ENCODE results near the gene PLEKHH1.
"Not testable (repeated sequence)": the region's sequence is repeated elsewhere in the genome, so short reads cannot be mapped to it uniquely, and the experiment has no call there.

Gene PLEKHH1

DNA sequence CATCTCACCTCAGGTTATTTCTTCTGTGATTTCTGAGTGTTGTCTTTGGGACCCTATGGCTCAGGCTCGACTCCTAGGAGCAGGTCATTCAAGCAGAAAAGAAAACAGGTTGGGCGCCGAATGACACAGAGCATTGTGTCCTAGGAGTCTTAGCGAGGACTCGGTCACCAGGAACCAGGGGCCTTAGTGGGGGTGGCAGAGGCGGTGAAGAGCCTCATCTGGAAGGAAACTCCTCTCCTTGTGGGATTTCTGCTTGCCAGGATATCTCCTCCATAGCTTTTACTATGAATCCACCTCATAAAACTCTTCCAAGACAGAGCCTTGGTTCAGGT lies 630 bp downstream of the PLEKHH1 start:
- no peak for DNase-seq (ENCODE audit: low spot score)

DNA sequence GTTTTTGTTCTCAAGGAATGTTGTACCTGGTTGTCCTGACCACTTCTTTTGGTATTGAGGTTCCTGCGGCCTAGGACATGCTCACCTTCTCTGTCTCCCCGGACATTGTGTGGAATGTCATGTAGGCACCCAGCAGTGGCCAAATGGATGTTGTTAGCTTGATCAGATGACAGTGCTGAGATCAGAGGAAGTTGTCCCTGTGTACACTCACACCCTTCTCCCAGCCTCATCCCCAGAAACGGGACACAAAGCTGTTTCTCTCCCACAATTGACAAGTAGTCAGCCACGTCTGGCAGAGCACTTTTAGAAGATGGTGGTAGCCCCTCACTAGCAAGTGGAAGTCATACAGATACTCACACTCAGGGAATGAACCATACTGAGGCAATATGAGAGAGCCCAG lies 3.0 kb downstream of the PLEKHH1 start:
- no peak for DNase-seq (ENCODE audit: low spot score)

DNA sequence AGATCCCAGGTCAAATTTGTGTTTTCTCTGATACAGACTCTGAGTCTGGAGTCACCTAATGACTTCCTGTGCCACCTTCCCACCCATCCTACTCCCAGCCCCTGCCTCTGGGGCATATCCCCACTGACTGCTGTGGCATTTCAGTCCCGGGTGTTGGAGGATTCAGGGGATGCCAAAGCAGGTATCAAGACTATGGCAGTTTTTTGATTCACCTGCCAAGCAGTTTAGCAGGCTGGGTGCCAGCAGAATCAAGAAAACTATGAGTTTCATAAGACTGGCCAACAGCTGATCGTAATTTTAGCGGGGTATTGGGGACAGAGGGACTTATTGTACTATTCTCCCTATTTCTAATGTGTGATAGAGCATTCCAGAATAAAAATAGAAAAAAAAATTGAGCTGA lies 4.6 kb downstream of the PLEKHH1 start:
- no peak for DNase-seq (ENCODE audit: low spot score)

DNA sequence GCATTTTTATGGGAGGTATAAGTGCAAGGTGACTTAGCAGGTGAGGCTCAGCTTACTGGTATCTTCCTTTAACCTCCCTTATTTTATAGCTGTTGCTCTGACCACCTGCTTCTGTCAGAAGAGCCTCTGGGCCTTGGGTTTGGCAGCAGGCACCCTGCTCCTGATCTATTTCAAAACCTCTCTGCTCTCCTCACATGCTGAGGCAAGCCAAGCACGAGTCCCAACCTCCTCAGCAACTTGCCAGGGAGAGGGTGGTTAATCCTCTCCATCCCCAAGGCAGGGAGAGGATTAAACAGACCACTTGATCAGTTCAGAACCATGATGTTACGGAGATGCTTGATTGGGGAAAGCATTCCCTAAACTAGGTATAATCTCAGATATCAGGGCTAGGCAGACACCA lies 5.4 kb downstream of the PLEKHH1 start:
- no peak for DNase-seq (ENCODE audit: low spot score)

DNA sequence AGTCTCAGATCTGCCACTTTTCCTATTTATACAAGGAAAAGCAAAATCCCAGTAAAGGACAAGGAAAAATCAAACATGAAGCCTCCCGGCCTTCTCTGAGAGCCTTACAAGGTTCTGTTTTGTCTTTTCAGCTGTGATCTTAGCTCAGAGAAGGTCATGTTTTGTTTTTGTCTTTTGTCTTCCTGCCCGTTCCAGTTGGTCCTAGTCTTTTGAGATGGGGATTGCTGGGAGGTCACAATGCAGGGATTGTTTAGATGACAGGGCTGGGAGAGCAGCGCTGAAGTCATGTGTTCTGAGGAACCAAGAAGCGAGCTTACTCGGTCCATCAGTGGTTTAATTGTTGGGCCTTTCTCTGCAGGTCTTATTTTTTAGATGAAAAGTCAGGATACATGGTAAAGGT lies 6.0 kb downstream of the PLEKHH1 start:
- DNase-seq (ENCODE audit: low spot score) = no peak

DNA sequence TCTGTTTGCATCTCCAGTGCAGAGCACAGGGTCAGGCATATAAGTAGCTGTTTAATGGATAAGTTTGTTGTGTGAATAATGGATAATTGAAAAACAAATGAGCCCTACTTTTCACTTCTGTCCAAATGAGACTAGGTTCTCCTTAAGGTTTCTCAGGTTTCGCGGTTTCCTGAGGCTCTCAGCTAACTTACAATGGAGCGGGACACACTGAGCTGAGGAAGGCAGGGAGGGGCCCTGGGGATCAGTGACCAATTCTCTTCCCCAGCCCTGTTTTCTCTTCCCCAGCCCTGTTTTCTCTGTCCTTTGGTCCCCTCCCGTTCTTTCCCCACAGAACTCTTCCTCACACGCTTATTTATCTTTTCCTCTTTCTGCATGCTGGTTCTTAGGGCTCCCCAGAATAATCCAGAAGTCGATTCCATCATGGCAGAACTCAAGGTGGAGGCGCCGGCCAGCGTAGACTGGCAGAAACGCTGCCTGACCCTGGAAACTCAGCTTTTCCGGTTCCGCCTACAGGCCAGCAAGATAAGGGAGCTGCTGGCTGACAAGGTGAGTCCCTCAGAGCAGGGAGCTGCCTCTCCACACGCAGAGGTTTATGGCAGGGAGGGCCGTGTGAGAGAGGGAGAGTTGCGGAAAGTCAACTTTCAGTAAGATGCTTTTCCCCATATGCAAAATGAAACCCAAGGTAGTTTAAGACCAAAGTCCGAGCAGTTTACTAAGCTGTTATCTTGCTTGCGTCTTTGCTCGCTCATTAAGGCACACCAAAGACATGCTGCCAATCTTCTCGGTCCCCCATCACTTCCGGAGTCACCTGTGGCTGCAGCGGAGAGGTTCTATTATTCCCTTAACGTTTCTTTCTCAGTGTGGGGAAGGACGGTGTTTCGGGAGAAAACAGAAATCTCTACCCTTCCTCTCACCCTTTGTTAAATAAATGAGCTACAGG lies 8.6 kb downstream of the PLEKHH1 start:
- DNase-seq (ENCODE audit: low spot score) = no peak

DNA sequence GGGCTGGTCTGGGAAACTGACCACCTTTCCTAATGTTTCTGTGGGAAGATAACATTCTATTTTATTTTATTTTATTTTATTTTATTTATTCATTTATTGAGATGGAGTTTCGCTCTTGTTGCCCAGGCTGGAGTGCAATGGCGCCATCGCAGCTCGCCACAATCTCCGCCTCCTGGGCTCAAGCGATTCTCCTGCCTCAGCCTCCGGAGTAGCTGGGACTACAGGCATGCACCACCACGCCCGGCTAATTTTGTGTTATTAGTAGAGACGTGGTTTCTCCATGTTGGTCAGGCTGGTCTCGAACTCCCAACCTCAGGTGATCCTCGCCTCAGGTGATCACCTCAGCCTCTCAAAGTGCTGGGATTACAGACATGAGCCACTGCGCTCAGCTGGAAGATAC lies 9.5 kb downstream of the PLEKHH1 start:
- not testable (repeated sequence) for DNase-seq (ENCODE audit: low spot score)

DNA sequence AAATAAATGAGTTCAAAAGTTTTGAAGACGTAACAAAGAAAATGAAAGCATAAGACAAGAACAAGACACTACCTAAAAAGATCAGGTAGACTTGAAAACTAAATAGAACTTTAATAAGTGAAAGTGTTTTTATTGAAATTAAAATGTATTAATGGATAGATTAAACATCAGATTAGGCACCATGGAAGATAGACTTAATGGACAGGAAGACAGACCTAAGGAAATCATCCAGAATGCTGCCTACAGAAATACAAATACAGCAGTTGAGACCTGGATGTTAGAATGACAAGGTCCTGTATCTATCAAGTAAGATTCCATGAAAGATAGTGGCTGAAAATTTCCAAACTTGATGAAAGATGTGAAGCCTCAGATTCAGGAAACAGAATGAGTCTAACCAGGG lies 11.5 kb downstream of the PLEKHH1 start:
- DNase-seq (ENCODE audit: low spot score) = no peak

DNA sequence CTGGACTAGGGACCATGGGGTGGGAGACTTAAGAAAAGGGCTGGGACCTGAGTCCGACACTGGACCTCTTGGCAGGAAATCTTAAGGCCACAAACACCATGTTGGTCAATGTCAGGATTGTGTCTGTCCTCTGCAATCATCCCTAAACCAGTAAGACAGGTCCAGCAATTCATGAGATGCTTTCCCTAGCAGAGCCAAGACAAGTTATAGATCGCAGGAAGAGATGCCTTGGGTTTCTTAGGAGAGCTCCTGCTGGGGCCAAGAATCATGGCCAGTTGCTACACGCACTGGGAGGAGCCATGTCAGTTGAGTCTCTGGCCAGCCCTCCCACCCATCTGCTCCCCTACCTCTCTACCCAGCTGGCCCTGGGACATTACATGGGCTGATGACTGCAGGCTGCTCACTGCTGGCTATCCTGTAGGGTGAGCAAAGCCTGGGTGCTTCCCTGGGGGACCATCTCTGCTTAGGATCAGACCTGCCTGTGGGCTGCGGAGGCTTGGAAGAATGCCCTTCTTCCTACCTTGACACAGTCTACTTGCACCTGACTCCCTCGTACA lies 14.2 kb downstream of the PLEKHH1 start:
- DNase-seq (ENCODE audit: low spot score) = no peak

DNA sequence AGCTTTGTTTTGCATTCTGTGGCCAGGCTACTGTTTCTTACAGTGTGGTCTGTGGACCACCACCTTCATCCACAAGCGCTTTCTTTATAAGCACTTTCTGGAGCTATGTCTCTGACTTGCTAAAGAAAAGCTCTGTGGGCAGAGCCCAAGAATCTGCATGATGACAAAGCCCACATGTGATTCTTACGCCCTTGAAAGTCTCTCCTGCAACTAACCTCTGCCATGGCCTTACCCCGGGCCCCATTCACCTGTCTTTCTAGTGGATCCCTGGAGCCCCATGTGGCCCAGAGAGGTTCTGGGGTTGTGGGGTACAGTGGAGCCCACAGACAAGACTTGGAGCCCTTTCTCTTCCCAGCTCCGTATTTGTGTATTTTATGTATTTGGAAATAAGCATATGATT lies 16.6 kb downstream of the PLEKHH1 start:
- DNase-seq (ENCODE audit: low spot score) = no peak

DNA sequence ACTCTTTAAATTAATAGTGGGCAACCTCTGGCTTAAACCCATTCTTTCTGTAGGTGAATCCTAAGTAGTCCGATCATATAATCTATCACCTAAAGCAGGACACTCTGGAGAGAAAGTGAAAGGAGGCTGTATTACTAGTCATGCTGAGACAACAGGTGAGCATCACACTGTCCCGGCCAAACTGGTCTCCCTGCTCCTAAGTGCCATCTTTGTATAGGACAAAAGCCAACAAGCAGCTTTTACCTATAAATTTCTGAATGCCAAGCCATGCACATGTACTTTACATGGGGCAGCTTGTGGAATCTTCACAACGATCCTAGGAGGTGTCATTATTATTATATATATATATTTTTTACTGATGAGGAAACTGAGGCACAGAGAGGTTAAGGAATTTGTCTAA lies 18.0 kb downstream of the PLEKHH1 start:
- no peak for DNase-seq (ENCODE audit: low spot score)

DNA sequence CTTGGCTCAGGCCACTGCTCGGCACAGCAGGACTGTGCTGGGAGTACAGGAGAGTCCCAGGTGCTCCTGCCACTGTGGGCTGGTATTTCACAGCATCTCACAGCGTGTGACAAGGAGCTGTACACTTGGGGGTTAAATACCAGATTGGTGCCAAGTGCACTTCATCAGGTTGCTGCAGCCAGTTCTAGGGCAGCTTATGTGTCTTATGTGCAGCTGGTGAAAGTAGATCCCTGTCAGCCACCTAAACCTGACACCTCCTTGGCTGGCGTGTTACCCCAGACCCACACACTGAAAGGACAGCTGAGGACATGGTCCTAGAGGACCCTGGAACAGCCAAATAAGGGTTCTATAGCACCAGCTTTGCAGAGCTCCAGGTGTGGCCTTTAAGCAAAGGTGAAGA lies 18.9 kb downstream of the PLEKHH1 start:
- DNase-seq (ENCODE audit: low spot score) = no peak

DNA sequence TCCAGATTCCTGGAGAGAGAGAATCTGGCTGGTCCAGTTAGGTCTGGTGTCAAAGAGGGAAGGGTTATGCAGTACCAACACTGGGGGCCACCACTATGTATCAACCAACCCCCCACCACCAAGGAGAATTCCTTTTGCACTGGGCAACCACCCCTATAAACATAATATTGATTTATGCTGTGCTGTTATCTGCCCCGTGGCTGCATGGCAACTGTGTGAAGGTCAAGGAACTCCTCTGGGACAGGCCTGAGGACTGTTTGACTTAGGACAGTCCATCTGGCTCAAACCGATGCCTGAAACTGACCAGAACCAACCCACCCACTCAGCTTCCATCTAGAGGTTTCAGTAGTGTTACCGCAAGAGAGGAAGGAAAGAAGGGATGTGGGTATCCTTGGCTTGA lies 20.5 kb downstream of the PLEKHH1 start:
- DNase-seq (ENCODE audit: low spot score) = no peak

DNA sequence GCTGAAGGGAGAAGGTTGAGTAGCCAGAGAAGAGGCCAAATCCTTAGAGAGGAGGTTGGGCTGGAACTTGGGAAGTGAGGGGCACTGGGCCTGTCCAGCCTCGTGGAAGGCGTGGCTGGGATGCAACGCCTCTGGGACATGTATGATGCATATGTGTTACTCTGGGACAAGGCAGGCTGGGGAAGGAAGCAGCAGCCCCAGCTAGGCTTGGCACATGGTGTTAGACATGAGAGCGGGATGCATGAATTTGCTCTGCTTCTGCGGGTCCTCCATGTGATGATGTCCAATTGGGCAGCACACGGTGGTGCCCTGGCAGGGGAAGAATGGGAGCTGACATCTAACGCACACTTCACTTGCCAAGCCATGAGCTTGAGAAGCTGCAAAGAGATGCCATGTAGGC lies 21.3 kb downstream of the PLEKHH1 start:
- no peak for DNase-seq (ENCODE audit: low spot score)

DNA sequence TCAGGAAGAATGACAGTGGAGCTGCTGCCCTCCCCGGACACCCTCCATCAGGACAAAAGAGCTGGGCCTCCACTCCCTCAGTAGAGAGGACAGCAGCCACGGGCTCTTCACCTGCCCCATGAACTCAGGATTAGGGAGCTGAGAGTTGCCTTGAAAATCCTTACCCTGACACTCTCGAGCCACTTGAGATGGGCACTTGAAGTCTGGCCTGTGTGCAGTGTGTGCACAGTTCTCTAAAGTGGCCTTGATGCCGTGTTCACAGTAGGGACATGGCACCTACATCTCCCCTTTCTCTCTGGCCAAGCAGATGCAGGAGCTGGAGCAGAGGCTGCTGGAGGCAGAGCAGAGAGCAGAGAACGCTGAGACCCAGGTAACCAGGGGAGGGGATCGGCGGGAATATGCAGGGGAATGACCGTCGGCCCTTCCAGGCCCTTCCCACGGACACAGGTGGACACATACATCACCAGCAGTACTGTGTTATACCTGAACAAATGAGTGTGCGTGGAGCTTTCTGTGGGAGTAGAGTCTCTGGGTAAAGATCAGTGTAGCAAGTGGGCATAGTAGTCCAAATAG lies 22.5 kb downstream of the PLEKHH1 start:
- DNase-seq (ENCODE audit: low spot score) = no peak

DNA sequence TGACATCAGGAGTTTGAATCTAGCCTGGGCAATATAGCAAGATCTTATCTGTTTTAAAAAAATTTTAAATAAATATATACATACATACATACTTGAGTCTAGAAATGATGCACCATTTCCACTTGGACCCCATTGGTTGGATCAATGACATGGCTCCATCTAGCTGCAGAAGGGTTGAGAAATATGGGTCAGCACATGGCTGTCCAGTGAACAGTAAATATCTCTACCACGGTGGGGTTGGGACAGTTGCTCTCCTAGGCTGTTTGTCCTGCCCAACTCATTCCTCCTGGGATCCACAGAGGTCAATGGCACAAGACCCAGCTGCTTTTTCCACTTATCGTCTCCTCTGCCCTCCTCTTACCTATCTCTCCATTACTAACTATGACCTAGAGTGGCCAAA lies 23.6 kb downstream of the PLEKHH1 start:
- DNase-seq (ENCODE audit: low spot score) = no peak

DNA sequence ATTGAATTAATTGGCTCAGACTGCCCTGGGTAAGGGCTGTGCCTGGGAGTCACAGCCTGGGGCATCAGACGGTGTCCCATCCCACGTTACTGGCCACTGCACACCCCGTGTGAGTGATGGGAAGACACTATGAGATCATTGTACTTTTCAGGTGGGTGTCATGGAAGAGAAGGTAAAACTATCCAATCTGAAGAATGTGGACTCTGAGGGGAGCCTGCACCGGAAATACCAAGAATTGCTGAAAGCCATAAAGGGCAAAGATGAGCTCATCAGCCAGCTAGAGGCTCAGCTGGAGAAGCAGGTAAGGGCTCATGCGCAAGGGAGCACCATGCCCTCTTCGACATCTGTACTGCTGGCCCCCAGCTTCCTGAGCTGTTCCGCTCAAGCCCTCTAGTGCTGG lies 24.0 kb downstream of the PLEKHH1 start:
- DNase-seq (ENCODE audit: low spot score) = no peak

DNA sequence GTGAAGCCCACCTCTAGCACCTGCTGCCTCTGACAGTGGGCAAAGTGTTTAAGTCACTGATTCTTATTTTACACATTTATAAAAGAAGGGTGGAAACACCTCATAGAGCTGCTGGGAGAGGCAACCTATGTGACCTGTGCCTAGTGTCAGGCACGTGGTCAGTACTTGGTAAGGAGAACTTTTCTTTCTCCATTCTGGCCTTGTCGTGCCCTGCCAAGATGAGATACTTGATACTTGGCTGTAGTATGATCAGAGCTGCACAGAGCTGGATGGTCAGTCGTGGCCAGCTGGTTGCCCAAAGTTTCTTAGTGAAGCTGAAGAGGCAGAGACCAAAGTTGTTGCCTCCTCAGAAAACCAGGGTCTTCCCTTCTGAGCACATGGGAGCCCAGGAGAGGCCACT lies 24.6 kb downstream of the PLEKHH1 start:
- DNase-seq (ENCODE audit: low spot score) = no peak

DNA sequence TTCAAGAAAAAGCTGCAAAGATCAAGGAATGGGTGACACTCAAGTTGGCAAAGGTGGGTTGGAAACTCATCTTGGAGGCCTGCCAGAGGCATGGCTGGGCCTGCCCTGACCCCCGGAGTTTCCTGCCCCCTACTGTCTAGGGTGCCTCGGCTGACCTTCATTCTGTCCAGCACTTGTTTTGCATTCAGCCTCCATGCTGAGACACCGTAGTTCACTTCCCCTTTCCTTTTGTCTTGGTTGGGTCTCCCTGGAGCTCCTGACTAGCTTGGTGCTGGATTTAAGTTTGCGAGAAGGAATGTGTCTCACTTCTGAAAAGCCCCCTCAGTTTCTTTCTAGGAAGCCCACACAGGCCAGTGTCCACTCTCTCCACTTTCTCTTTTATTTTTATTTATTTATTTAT lies 26.5 kb downstream of the PLEKHH1 start:
- DNase-seq (ENCODE audit: low spot score) = peak; percentile 23

DNA sequence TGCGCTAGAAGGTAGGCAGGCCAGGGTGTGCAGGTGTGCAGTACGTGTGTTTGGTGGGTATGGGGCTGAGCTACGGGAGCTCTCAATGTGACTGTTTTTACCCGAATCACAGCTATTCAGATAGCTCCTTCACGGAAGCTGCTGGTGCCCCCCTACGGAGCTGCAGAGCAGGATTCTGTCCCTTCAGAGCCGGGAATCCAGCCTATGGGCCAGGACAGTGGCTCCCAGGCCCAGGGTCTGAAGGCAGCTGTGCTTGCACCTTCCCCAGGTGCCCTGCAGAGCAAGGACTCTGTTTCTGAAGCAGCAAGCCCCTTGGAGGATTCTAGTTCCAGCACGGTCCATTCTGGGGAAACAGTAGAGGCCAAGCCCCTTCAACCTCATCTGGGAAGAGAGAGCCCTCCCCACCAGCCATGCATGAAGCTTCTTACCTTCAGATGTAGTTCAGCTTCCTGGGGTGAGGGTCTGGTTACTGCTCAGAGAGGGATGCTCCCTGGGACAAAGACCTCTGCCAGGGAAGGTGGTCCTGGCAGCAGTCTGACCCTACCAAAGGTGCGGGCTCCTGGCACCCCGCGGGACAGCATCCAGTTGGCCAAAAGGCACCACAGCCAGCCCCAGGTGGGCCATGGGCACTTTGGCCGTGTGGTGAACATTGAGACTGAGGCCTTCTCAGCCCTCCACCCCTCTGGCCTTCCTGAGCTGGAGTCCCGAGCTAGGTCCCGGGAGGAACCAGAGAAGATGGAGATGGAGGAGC lies 29.1 kb downstream of the PLEKHH1 start:
- no peak for DNase-seq (ENCODE audit: low spot score)

DNA sequence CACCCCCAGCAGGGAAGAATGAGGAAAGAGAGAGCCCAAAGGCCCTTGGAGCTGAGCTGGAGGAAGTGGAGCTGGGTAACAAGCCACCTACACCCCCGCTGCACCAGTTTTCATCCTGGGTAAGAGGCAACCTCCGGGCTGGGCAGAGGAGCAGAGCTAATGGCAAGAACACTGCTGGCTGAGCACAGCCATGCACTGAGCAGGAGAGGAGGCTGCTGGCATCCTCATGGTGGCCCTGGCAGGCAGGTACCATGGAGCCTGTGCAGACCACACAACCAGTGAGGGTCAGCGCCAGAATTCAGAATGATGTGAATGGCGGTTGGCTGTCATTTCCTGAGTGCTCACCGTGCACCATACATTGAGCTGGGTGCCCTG lies 29.7 kb downstream of the PLEKHH1 start:
- no peak for DNase-seq (ENCODE audit: low spot score)

DNA sequence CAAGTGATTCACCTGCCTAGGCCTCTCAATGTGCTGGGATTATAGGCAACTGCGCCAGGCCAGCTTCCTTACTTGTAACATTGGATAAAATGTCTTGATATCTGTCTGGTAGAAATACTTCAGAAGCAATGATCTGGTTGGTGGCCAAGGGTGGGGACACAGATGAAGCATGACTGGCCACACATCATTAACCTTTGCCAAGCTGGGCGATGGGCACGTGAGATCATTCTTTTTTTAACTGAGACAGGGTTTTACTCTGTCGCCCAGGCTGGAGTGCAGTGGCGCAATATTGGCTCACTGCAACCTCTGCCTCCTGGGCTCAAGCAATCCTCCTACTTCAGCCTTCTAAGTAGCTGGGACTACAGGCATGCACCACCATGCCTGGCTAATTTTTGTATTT lies 31.1 kb downstream of the PLEKHH1 start:
- DNase-seq (ENCODE audit: low spot score) = no peak

DNA sequence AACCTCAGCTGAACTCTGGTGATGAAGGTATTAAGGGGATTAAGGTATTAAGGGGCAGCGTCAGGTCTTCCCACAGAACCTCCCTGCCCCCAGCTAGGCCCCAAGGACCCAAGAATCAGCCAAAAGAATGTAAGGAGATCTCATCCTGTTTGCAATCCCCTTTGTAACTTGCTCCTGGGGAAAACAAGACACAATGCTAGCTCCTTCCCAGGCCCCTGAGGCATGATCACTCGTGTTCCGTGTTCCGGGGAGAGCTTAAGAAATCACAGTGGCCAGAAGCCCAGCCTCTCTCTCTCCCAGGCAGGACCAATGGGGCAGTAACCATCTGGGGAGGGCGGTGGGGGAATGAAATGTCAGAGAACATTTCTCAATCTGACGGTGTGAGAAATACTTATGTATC lies 33.8 kb downstream of the PLEKHH1 start:
- DNase-seq (ENCODE audit: low spot score) = peak; percentile 4

Data from left forelimb (tissue), 1 donor.